Measurements from ENCODE around the gene PIGL.
"Not testable (repeated sequence)": the region's sequence is repeated elsewhere in the genome, so short reads cannot be mapped to it uniquely, and the experiment has no call there.

Gene PIGL

DNA sequence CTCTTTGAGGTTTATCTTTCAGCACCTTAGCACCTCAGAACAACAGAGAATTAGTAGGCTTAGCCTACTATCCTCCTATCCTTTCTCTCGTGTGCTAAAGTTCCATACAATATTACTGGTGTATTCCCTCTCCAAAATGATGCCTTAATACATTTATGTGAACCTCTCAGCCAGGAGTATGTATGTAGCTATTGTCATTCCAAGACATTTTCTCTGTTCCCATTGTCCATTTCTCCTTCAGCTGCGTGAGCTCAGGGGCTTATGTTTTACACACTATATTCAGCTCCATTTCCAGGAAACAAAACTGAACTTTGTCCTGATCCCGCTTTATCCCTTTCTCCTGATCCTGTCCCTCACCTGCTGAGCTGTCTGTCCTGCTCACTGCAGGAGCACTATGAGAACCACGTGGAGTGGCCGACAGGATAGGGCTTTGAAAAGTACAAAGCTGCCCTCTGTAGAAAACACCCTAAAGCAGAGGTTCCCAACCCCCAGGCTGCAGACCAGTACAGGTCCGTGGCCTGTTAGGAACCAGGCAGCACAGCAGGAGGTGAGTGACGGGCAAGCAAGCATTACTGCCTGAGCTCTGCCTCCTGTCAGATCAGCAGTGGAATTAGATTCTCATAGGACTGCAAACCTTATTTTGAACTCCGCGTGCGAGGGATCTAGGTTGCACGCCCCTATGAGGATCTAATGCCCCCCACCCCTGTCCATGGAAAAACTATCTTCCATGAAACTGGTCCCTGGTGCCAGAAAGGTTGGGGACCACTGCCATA lies 80.5 kb downstream of the PIGL start:
- Histone ChIP-seq H3K27ac (no peak overlapping the region), H3K4me3 (no peak overlapping the region)

DNA sequence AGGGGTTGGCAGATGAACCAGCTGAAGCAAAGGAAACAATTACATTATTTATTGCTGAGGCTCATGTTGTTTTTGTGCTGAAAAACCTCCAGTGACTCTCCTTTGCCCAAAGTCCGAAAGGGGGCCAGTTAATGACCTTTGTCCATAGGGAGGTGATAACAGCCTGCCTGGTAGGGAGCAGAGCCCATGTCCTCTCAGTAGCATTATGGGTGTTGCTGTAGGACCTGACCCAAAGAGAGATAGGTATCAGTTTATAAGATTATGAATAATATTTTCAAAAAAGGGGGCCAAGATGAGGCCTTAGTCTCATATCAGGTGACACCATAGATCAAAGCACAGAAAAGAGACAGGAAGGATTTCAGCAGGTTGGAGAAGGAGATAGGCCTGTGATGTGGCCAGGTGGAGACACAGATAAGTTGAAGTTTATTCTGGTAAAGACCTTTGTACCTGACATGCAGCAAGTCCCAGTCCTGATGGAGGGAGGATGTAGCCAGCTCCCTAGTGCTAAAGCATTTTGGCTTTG lies 81.2 kb downstream of the PIGL start:
- no peak overlapping the region for H3K4me3 ChIP-seq
- no peak overlapping the region for H3K27ac ChIP-seq

DNA sequence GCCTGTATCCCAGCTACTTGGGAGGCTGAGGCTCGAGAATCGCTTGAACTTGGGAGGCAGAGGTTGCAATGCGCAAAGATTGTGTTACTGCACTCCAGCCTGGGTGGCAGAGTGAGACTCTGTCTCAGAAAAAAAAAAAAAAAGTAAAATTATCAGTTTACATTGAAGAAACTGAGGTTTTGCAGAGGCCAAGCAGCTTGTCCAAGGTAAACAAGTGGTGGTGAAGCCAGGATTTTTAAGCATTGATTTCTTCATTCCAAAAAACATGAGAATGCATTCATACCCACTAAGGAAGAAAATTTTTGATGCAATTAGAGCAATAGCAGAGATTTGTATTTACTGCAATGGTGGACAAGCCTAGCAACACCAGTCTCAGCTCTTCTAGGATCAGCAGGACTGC lies 83.5 kb downstream of the PIGL start:
- H3K27ac ChIP-seq, result no peak overlapping the region
- no peak overlapping the region for H3K4me3 ChIP-seq

DNA sequence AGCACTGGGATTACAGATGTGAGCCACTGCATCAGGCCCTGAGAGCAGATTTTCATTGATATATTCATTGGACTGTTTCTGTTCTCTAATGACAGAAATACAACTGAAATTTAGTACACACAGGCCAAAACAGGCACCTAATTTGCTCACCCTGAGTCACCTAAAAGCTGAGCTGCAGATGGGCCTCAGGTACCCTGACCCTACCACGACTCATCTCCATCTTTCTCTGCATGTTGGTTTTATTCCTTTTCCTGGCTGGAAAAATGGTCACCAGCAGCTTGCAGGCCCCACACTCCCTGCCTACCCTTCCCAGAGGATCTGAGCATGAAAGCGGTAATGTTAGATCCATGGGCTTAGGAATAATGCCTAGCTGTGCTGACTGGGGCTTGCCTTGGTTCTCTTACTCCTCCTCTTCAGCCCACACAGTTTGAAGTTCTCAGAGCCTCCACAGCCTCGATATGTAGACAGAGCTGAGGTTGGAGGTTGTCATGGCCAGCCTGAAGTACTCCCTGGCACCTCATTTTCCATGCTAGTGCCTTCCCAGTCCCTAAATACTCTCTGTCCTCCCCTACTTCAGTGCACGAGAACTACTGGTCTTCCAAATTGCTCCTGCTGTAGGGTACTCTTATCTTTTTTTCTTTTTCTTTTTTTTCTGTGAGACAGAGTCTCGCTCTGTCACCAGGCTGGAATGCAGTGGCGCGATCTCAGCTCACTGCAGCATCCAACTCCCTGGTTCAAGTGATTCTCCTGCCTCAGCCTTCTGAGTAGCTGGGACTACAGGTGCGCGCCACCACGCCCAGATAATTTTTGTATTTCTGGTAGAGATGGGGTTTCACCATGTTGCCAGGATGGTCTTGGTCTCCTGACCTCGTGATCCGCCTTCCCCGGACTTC lies 85.2 kb downstream of the PIGL start:
- no peak overlapping the region for H3K27ac ChIP-seq
- H3K4me3 ChIP-seq, result no peak overlapping the region

DNA sequence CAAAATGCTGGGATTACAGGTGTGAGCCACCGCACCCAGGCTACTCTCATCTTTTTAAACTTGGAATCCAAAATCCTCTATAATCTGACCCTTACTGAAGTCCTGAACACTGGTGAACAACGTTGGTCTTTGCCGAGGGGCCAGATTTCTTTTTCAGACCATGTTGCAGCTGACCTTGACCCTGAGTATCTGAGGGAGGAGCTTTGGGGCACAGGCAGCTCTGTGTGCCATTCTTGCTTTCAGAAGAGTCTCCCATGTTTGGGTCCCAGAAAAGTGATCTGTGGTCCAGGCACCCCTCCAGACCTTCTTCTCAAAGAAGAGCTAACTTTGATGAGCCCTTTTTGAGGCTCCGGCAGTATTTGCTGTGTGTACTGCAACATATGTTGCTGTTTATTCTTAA lies 85.8 kb downstream of the PIGL start:
- H3K27ac ChIP-seq, result no peak overlapping the region

DNA sequence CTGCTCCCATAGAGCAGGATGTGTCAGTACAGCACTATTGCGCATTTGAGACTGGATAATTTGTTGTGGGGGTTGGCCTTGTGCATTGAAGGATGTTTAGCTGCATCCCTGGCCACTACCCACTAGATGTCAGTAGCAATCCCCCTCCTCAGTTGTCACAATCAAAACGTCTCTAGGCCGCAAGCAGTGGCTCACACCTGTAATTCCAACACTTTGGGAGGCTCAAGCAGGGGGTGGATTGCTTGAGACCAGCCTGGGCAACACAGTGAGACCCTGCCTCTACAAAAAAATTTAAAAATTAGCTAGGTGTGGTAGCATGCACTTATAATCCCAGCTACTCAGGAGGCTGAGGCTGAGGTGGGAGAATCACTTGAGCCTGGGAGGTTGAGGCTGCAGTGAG lies 87.8 kb downstream of the PIGL start:
- no peak overlapping the region for H3K4me3 ChIP-seq
- no peak overlapping the region for H3K27ac ChIP-seq

More for the DNA sequence above, 85.8 kb downstream of the PIGL start:
- H3K4me3 ChIP-seq, result no peak overlapping the region

DNA sequence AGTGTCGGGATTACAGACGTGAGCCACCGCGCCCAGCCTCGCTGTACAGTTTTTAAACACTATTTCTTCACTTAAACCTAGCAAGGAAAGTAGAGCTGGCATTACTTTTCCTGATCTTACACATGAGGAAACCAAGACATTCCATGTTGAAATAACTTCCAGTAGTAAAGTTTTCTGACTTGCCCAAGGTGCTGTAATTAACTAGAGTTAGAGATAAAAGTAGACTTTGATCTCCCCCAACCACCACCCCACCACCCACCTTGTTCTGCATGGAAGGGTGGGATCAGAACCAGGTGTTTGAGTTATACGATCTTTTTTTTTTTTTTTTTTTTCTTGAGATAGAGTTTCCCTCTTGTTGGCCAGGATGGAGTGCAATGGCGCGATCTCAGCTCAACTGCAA lies 89.2 kb downstream of the PIGL start:
- Histone ChIP-seq H3K27ac (no peak overlapping the region), H3K4me3 (no peak overlapping the region)

DNA sequence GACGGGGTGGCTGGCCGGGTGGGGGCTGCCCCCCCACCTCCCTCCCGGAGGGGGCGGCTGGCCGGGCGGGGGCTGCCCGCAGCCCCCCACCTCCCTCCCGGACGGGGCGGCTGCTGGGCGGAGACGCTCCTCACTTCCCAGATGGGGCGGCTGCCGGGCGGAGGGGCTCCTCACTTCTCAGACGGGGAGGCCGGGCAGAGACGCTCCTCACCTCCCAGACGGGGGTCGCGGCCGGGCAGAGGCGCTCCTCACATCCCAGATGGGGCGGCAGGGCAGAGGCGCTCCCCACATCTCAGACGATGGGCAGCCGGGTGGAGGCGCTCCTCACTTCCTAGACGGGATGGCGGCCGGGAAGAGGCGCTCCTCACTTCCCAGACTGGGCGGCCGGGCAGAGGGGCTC lies 95.1 kb downstream of the PIGL start:
- H3K4me3 ChIP-seq, H3K27ac ChIP-seq: not testable (repeated sequence)

DNA sequence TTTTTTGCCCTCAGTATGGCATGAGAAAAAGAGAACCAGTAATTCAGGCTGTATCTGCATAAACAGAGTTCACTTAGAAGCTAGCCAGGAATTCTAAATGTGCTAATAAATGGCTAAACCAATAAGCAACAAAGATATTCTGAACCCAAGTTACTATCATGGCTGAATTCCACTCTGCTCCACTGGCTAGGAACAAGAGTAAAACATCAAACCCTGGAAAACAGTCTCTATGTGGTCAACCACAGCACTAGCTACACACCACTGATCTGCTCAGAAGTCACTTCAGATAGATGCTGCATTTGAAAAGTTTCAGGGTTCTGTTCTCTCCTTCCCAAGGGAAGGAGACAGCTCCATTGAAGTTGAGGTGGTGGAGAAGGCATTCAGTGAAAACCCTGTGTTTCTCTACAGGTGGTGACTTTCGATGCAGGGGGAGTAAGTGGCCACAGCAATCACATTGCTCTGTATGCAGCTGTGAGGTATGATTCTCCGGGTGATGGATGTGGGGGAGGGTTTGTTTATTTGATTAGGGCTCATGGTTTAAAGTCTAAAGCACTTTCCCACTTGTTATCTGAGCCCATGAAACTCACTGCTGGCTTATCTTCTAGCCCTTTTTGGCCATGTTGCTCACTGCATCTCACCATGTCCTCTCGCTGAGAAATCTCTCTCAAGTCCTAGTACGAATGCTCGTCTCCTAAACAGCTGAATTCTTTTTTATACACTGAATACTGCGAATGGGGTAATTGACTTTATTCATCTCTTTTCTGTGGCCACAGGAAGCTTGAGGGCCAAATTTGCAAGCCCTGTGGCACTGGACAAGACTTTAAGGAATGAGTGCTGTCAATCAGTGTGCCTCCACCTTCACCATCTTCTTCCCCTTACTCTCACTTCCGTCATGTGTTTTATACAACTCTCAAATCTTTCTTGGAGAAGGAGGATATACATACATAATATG lies 96.4 kb downstream of the PIGL start:
- no peak overlapping the region for H3K4me3 ChIP-seq
- H3K27ac ChIP-seq, result no peak overlapping the region

DNA sequence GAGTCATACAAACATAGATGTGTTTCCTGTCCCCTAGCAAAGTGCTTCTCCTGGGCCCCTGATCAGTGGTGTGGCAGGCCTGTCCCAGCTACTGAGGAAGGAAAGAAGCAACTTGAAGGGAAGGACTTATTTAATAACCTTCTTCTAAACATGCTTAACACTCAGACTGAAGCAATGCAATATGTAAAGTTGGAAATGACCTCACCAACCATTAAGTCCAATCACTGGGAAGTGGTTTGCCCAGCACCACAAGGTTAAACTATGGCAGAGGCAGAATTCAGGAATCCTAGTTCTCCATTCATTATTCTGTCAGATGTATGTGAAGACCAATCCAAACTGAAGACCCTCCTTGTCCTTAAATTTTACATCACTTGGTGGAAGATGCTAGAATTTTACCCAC lies 97.2 kb downstream of the PIGL start:
- no peak overlapping the region for H3K27ac ChIP-seq
- no peak overlapping the region for H3K4me3 ChIP-seq

DNA sequence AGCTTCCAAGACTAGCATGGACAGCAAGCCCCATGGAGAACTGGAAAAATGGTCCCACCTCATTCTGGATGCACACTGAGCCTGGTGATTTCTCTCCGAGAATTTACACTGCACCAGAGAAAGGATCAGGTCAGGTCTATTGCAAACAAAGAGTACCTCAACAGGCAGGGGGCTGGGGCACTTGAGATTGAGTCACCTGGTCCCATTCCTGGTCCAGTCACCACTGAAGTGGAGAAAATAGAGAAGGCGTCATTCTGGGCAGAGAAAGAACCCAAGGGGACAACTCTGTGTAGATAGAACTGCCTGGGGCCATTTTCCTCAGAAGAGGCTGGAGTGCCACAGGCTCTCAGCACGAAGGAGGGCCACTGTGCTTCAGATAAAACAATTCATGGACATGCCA lies 97.8 kb downstream of the PIGL start:
- no peak overlapping the region for H3K27ac ChIP-seq

DNA sequence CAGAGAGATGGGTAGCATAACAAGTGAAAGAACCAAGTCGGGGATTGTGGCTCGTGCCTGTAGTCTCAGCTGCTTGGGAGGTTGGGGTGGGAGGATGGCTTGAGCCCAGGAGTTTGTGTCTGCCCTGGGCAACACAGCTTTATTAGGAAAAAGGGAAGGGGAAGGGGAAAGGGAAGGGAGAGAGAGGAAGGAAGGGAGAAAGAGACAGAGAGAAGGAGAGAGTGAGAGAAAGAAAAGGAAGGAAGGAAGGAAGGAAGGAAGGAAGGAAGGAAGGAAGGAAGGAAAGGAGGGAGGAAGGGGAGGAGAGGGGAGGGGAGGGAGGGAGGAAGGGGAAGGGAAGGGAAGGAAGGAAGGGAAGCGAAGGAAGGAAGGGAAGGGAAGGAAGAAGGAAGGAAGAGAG lies 103.0 kb downstream of the PIGL start:
- no peak overlapping the region for H3K4me3 ChIP-seq
- H3K27ac ChIP-seq, result no peak overlapping the region

More for the DNA sequence above, 97.8 kb downstream of the PIGL start:
- no peak overlapping the region for H3K4me3 ChIP-seq

DNA sequence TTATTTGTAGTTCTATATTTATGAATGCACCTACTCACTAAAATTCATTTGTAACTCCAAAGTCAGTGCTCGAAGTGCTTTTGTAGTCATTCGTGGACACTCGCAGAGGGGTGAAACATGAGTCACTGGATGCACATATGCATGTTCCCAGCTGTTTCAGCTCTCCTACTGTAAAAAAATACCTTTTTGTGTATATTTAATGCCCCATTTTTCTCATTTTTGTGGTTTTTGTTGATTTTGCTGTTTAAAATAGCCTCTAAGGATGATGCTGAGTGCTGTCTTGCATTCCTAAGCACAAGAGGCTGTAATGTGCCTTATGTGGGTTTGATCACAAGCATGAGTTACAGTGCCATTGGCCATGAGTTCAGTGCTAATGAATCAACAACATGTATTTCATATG lies 105.6 kb downstream of the PIGL start:
- Histone ChIP-seq H3K27ac (no peak overlapping the region), H3K4me3 (no peak overlapping the region)

DNA sequence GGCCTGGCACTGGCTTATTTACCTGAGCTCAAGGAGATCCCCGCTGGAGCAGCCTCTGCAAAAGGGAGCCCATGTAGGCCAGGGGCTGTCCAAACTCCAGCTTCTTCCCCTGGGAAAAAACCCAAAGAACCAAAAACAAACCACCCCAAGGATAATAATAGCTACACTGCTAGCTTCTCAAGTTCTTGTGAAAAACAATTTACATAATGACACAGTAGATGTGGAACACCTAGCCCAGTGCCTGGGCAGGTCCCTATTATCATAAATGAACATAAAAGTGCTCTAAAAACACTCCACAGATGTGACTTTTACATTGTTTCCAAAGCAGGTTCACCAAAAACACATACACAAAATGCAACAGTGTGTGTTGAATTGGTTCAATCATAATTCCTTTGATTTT lies 109.0 kb downstream of the PIGL start:
- H3K4me3 ChIP-seq, result no peak overlapping the region
- peak overlapping the region in 1 of 21 experiments; percentile 17 for H3K27ac ChIP-seq

DNA sequence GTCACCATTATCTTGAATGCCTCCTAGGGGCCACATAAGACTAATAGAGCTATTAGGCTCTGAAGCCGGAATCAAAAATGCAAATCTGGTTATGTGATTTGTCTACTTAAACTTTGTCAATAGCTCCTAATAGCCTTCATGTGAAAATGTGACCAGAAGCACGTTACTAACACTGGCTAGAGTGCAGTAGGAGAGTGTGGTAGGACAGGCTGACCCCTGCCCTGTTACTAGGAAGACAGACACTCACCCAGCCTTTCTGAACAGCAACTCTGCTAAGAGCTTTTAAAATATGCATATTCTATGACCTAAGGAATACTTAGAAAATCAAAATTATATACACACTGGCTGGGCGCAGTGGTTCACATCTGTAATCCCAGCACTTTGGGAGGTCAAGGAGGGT lies 110.0 kb downstream of the PIGL start:
- H3K4me3 ChIP-seq, result no peak overlapping the region
- H3K27ac ChIP-seq, result no peak overlapping the region

DNA sequence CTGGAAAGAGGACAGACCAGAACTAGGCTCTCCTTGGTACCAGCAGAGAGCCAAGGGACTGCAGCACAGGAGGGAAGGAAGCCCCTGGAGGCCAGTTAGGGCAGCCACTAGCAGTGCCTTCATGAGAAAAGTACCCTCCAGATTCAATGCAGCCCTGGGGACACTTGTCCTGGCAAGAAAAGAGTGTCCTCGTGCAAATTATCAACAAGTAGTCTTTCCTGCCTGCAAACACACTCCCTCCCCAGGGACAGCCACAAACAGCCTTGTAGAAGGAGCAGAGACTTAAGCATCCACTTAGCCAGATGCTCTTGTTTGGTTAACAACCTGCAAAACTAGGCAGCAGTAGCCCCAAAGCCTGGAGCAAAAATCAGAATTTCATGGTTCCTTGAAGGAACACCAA lies 112.0 kb downstream of the PIGL start:
- Histone ChIP-seq H3K27ac (no peak overlapping the region), H3K4me3 (no peak overlapping the region)

DNA sequence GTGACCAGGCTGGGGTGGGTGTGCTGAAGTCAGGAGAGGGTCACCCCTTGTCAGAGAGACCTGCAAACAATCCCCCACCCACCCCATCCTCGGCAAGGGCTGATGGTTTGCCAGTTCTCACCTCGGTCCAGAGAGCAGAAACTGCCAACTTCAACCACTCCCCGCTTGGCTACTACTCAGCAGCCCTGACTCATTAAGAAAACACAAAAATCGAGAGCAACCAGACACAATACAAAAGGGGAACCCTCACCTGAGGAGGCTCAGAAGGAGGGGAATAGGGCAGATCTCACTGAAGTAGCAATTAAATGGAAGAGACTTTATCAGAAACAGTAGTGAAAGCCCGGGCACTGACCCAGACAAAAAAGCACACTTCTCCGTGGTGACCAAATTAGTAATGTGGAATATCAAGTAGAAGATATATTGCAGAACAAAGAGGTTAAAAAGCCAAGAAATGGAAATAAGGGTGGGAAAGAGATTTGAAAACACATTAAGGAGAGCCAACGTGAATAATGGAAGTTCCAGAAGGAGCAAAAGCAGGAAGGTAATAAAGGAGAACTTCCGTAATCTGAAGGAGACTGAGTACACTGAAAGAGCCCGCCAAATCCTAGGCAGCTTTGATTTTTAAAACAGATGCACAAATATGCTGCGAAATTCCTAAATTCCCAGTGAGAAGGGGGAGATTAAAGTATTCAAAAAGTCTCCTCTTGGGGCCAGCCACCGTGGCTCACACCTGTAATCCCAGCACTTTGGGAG lies 112.7 kb downstream of the PIGL start:
- Histone ChIP-seq H3K4me3 (no peak overlapping the region), H3K27ac (no peak overlapping the region)

DNA sequence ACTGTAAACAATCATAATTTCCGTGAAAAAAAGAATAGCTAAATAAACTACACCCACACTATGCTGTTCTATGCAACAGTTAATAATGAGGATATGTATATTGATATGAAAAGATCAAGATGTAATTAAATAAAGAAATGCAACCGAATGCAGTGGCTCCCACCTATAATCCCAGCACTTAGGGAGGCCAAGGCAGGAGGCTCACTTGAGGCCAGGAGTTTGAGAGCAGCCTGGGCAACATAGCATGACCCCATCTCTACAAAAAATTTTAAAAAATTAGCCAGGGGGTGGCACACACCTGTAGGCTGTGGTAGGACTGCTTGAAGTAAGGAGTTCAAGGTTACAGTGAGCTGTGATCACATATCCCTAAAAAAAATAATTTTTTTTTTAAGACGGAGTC lies 121.4 kb downstream of the PIGL start:
- H3K27ac ChIP-seq, result no peak overlapping the region

DNA sequence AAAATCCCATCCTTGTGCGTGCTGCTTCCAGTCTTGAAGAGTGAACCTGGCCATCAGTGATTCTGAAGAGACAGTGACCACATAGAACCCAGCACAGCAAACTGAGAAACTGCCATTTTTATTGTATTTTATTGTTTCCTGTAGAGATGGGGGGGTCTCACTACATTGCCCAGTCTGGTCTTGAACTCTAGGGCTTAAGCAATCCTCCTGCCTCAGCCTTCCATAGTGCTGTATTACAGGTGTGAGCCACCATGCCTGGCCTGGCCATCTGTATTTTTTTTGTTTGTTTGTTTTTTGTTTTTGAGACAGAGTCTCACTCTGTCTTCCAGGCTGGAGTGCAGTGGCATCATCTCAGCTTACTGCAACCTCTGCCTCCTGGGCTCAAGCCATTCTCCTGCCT lies 122.4 kb downstream of the PIGL start:
- Histone ChIP-seq H3K27ac (no peak overlapping the region), H3K4me3 (no peak overlapping the region)

More for the DNA sequence above, 121.4 kb downstream of the PIGL start:
- H3K4me3 ChIP-seq, result no peak overlapping the region

Measured in skin epidermis (tissue), 12 donors.